ENCODE data around the gene NME3. TPM values are rescaled to one million over a fixed set of nuclear protein-coding genes. Genes with fewer than 3 reads are reported as not detected.
A peak's percentile ranks its signal among the peaks of the same experiment; 100 is the strongest.

NME3 gene
- polyA plus RNA-seq, 3 donors, result 57.7 to 80.2 (median 74.7) TPM

- H3K79me2 ChIP-seq (ENCODE audit: insufficient read depth, low read length), result peaks cover 61% of the 10 kb centered on the region
- no peaks in the 10 kb centered on the region for H3K9me3 ChIP-seq (replicated peaks in 1 of 2; ENCODE audit: control insufficient read depth in 1 of 2, insufficient read depth in 1 of 2, low read length in 2 of 2)
- H2AFZ ChIP-seq (ENCODE audit: insufficient read depth, low read depth, low read length, poor library complexity, severe bottlenecking), result peak within 1 kb of the TSS; percentile 83
- Mint-ChIP-seq H3K4me1 (peaks cover 27% of the 10 kb centered on the region), H3K4me3 (peak within 1 kb of the TSS; percentile 87 to 93), H3K36me3 (peaks cover 12 to 45% of the 10 kb centered on the region in 2 donors), H3K9me3 (no peaks in the 10 kb centered on the region), H3K27ac (peak within 1 kb of the TSS; percentile 82 to 95 (median 86)), H3K27me3 (ENCODE audit: low read depth in 3 of 3) (no peaks in the 10 kb centered on the region)
- DNase-seq, result peak; percentile 100
- H3K4me2 ChIP-seq (replicated peaks; ENCODE audit: extremely low read depth, low read length, poor library complexity, severe bottlenecking), result peak within 1 kb of the TSS; percentile 88
- H3K9ac ChIP-seq (ENCODE audit: insufficient read depth, low read length, poor library complexity, severe bottlenecking), result peak within 1 kb of the TSS; percentile 84
- no peak for TF ChIP-seq CTCF (IDR thresholded peaks at IDR 0.05)
- H3K4me3 ChIP-seq (replicated peaks in 1 of 3; ENCODE audit: low read depth in 2 of 3, low read length in 3 of 3), result peak within 1 kb of the TSS; percentile 66 to 94 (median 85)
- intact Hi-C loops (cut with micrococcal nuclease), result loop anchor here (1.0 to 10.0 kb wide), 7 partner anchors 9 to 358 kb away; partner anchors contain the start of genes FAHD1 (in 2 of the 2), HAGH (in 2 of the 2), MAPK8IP3 (in 1 of the 2) and MRPS34 (in 1 of the 2)
- H3K27ac ChIP-seq (ENCODE audit: low read depth in 1 of 2, low read length in 2 of 2), result peak within 1 kb of the TSS; percentile 52 to 83
- H4K20me1 ChIP-seq (ENCODE audit: insufficient read depth, low read length), result peaks cover 72% of the 10 kb centered on the region
- H3K4me1 ChIP-seq (ENCODE audit: control insufficient read depth in 1 of 2, insufficient read depth in 2 of 2, low read length in 2 of 2), result peaks cover 25 to 33% of the 10 kb centered on the region in 2 donors
- WGBS (ENCODE audit: insufficient coverage), result under 1% methylated on average over 102 of the region's 102 CpGs
- no peaks in the 10 kb centered on the region for H3K27me3 ChIP-seq (ENCODE audit: control insufficient read depth in 2 of 2, insufficient read depth in 2 of 2, low read length in 2 of 2)
- peaks cover 23 to 27% of the 10 kb centered on the region in 2 donors for H3K36me3 ChIP-seq (replicated peaks in 1 of 2; ENCODE audit: control insufficient read depth in 1 of 2, insufficient read depth in 2 of 2, low read length in 2 of 2)
Observed at GRCh38 chr16:1782408-1783264, 11.3 kb upstream of the NME3 start, which contains the start of the genes NUBP2 and SPSB3. Gene NUBP2, plus strand, starts transcription at chr16:1782960. Its CDS starts 61 bp downstream, at chr16:1783021. Gene SPSB3, minus strand, starts transcription at chr16:1782571. Its CDS starts 1,088 bp downstream, at chr16:1781483.

GRCh38 chr16:1781758-1782407 is 10.5 kb upstream of the NME3 start:
- Histone ChIP-seq H4K20me1 (ENCODE audit: insufficient read depth, low read length) (peaks cover 73% of the 10 kb centered on the region), H3K4me3 (replicated peaks in 1 of 3; ENCODE audit: low read depth in 2 of 3, low read length in 3 of 3) (peak overlapping the region; percentile 45 to 94 (median 60)), H3K27ac (ENCODE audit: low read depth in 1 of 2, low read length in 2 of 2) (peak overlapping the region; percentile 52 to 82), H3K9ac (ENCODE audit: insufficient read depth, low read length, poor library complexity, severe bottlenecking) (peak overlapping the region; percentile 84), H3K79me2 (ENCODE audit: insufficient read depth, low read length) (peaks cover 62% of the 10 kb centered on the region), H3K4me1 (ENCODE audit: control insufficient read depth in 1 of 2, insufficient read depth in 2 of 2, low read length in 2 of 2) (peaks cover 25 to 33% of the 10 kb centered on the region in 2 donors), H3K9me3 (replicated peaks in 1 of 2; ENCODE audit: control insufficient read depth in 1 of 2, insufficient read depth in 1 of 2, low read length in 2 of 2) (no peaks in the 10 kb centered on the region), H3K36me3 (replicated peaks in 1 of 2; ENCODE audit: control insufficient read depth in 1 of 2, insufficient read depth in 2 of 2, low read length in 2 of 2) (peaks cover 24 to 27% of the 10 kb centered on the region in 2 donors), H2AFZ (ENCODE audit: insufficient read depth, low read depth, low read length, poor library complexity, severe bottlenecking) (peak overlapping the region; percentile 83), H3K4me2 (replicated peaks; ENCODE audit: extremely low read depth, low read length, poor library complexity, severe bottlenecking) (peak overlapping the region; percentile 88), H3K27me3 (ENCODE audit: control insufficient read depth in 2 of 2, insufficient read depth in 2 of 2, low read length in 2 of 2) (no peaks in the 10 kb centered on the region)
- Mint-ChIP-seq H3K27me3 (ENCODE audit: low read depth in 3 of 3) (no peaks in the 10 kb centered on the region), H3K4me3 (peak overlapping the region; percentile 85 to 91), H3K9me3 (no peaks in the 10 kb centered on the region), H3K36me3 (peaks cover 9 to 42% of the 10 kb centered on the region in 2 donors), H3K4me1 (peaks cover 27% of the 10 kb centered on the region), H3K27ac (peak overlapping the region; percentile 82 to 93 (median 86))
- intact Hi-C loops (cut with micrococcal nuclease), result loop anchor here (1.0 to 10.0 kb wide), 7 partner anchors 9 to 357 kb away; partner anchors contain the start of genes FAHD1 (in 2 of the 2), HAGH (in 2 of the 2), MAPK8IP3 (in 1 of the 2) and MRPS34 (in 1 of the 2)
- DNase-seq, result peak; percentile 11 to 42 (median 24)
- under 1% methylated on average over 70 of the region's 70 CpGs for WGBS (ENCODE audit: insufficient coverage)
- TF ChIP-seq CTCF (IDR thresholded peaks at IDR 0.05), result no peak

Measured in CD14-positive monocyte (primary cell).